Neural progenitor cell (in vitro differentiated cells): ENCODE results near the gene CLDN34. TPM values are rescaled to one million over a fixed set of nuclear protein-coding genes. Genes with fewer than 3 reads are reported as not detected.

ENCODE experiments used
- DNase-seq: peaks from one replicate; pipeline ENCODE4 v3.0.0-alpha.2; 2016; ENCODE audit warnings: low spot score
- H2AFZ ChIP-seq: fragments of 200-600 bp; sonication (generic); replicated peaks from 2 replicates; pipeline ENCODE4 v1.6.1; 2016; ENCODE audit warnings: antibody characterized with exemption
- H3F3A ChIP-seq: fragments of 200-600 bp; sonication (generic); 2 replicates; pipeline ENCODE4 v1.6.1; 2016; ENCODE audit warnings: antibody characterized with exemption, low read depth
- H3K27ac ChIP-seq: fragments of 200-600 bp; sonication (generic); 2 replicates; pipeline ENCODE4 v1.5.1; 2016; ENCODE audit warnings: mild to moderate bottlenecking
- H3K27me3 ChIP-seq: fragments of 200-600 bp; sonication (generic); 2 replicates; pipeline ENCODE4 v1.6.1; 2016; ENCODE audit warnings: mild to moderate bottlenecking, moderate library complexity
- H3K36me3 ChIP-seq: fragments of 200-600 bp; sonication (generic); 2 replicates; pipeline ENCODE4 v1.5.1; 2016
- H3K4me1 ChIP-seq: fragments of 200-600 bp; sonication (generic); 2 replicates; pipeline ENCODE4 v1.6.1; 2016; ENCODE audit warnings: mixed run types
- H3K4me2 ChIP-seq: fragments of 200-600 bp; sonication (generic); 2 replicates; pipeline ENCODE4 v1.6.1; 2016
- H3K4me3 ChIP-seq: fragments of 200-600 bp; sonication (generic); 2 replicates; pipeline ENCODE4 v1.5.1; 2016
- H3K79me2 ChIP-seq: fragments of 200-600 bp; sonication (generic); 2 replicates; pipeline ENCODE4 v1.6.1; 2016; ENCODE audit warnings: low read depth
- H3K9ac ChIP-seq: fragments of 200-600 bp; sonication (generic); 2 replicates; pipeline ENCODE4 v1.6.1; 2016
- H3K9me3 ChIP-seq: fragments of 200-600 bp; sonication (generic); 2 replicates; pipeline ENCODE4 v1.5.1; 2016; ENCODE audit warnings: low read depth
- H4K20me1 ChIP-seq: fragments of 200-600 bp; sonication (generic); 2 replicates; pipeline ENCODE4 v1.6.1; 2016; ENCODE audit warnings: low read depth
- H3K27ac Mint-ChIP-seq: 3 replicates; pipeline ENCODE4 v1.8.0; 2021; ENCODE audit warnings: mixed read lengths
- H3K27me3 Mint-ChIP-seq: 2 replicates; pipeline ENCODE4 v1.8.0; 2022; ENCODE audit warnings: low read depth, mild to moderate bottlenecking, inconsistent platforms, moderate library complexity, mixed read lengths; ENCODE audit not compliant: insufficient read depth
- H3K36me3 Mint-ChIP-seq: 3 replicates; pipeline ENCODE4 v1.8.0; 2021; ENCODE audit warnings: mixed read lengths
- H3K4me1 Mint-ChIP-seq: 3 replicates; pipeline ENCODE4 v1.8.0; 2021; ENCODE audit warnings: mixed read lengths
- H3K4me3 Mint-ChIP-seq: 3 replicates; pipeline ENCODE4 v1.8.0; 2021; ENCODE audit warnings: mild to moderate bottlenecking, moderate library complexity, mixed read lengths
- H3K9me3 Mint-ChIP-seq: 3 replicates; pipeline ENCODE4 v1.8.0; 2020; ENCODE audit warnings: mixed read lengths
- CTCF ChIP-seq: fragments of 200-600 bp; sonication (generic); IDR thresholded peaks from 2 replicates; pipeline ENCODE4 v1.5.1; 2017; ENCODE audit warnings: antibody characterized with exemption, mild to moderate bottlenecking
- EZH2 ChIP-seq: fragments of 200-600 bp; sonication (generic); IDR thresholded peaks from 2 replicates; pipeline ENCODE4 v1.6.1; 2017; ENCODE audit warnings: antibody characterized with exemption, mild to moderate bottlenecking, moderate library complexity
- EZH2phosphoT487 ChIP-seq: fragments of 200-600 bp; sonication (generic); IDR thresholded peaks from 2 replicates; pipeline ENCODE4 v1.6.1; 2017; ENCODE audit warnings: antibody characterized with exemption
- total RNA-seq: library from RNA; depleted of rRNA; stranded (reverse); fragments of >200 nt; gene quantifications from 2 replicates; pipeline ENCODE4 v1.2.3, GENCODE V29; 2015; ENCODE audit warnings: low replicate concordance

Gene CLDN34
- total RNA-seq, 1 donor from 2014 or later, result not detected

DNA sequence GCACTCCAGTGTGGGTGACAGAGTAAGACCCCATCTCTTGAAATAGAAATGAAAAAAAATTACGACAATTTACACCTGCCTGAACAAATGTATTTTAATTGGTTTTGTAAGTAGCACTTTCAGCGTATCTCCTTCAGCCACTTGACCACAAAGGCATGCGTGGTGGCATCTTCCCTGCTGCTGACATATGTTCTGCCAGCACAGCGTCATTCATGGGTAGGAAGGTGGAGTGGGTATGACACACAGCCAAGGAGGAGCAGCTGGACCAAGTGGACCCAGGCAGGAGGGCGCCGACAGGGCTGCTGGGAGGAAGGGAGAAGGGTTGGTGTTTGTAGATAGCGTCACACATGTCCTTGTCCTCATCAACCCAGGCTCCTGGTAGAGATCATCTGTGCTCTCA, 28.6 kb upstream of the CLDN34 start:
- H3F3A ChIP-seq, result no peaks in the 10 kb centered on the region
- H3K4me3 Mint-ChIP-seq, result no peak overlapping the region
- peaks cover 31% of the 10 kb centered on the region for H3K36me3 Mint-ChIP-seq

DNA sequence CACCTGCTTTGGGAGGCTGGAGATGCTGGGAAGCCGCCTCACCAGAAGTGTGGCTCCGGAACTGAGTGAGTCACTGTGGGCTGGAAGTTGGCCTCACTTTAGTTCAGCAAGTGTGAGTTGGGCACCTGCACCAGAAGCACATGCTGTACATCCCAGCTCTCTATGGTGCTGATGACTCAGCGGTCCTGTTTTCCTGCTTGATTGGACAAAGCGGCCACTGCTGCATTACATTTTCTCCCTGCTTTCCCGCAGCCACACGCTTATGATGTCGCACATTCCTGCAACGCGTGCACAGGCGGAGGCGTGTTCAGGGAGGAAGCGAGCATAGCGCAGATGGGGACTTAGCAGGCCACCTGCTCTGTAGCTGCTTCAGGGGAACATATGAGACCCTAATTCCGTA, 26.7 kb upstream of the CLDN34 start:
- H3K27ac ChIP-seq, result no peak overlapping the region
- no peak overlapping the region for H3K9ac ChIP-seq
- no peaks in the 10 kb centered on the region for H4K20me1 ChIP-seq
- peaks cover 2% of the 10 kb centered on the region for H3K9me3 Mint-ChIP-seq
- TF ChIP-seq EZH2phosphoT487 (no peak), EZH2 (no peak), CTCF (no peak)
- no peak overlapping the region for H3K4me3 ChIP-seq
- no peaks in the 10 kb centered on the region for H3F3A ChIP-seq
- H3K4me1 ChIP-seq, result no peaks in the 10 kb centered on the region
- H3K27me3 ChIP-seq, result no peaks in the 10 kb centered on the region
- H3K27ac Mint-ChIP-seq, result no peak overlapping the region
- no peaks in the 10 kb centered on the region for H3K36me3 ChIP-seq
- no peaks in the 10 kb centered on the region for H3K4me1 Mint-ChIP-seq
- H3K4me3 Mint-ChIP-seq, result no peak overlapping the region
- H3K79me2 ChIP-seq, result no peaks in the 10 kb centered on the region
- no peaks in the 10 kb centered on the region for H3K9me3 ChIP-seq
- H3K27me3 Mint-ChIP-seq, result peaks cover 5% of the 10 kb centered on the region
- H3K36me3 Mint-ChIP-seq, result peaks cover 33% of the 10 kb centered on the region
- DNase-seq, result no peak
- H3K4me2 ChIP-seq, result no peak overlapping the region
- H2AFZ ChIP-seq, result no peak overlapping the region

More for the DNA sequence above, 28.6 kb upstream of the CLDN34 start:
- no peak for TF ChIP-seq CTCF
- TF ChIP-seq EZH2phosphoT487, result no peak
- TF ChIP-seq EZH2, result no peak
- Mint-ChIP-seq H3K27me3 (peaks cover 5% of the 10 kb centered on the region), H3K9me3 (no peaks in the 10 kb centered on the region), H3K4me1 (peaks cover 10% of the 10 kb centered on the region), H3K27ac (no peak overlapping the region)
- Histone ChIP-seq H3K4me3 (no peak overlapping the region), H3K4me1 (no peaks in the 10 kb centered on the region), H3K9ac (no peak overlapping the region), H3K79me2 (no peaks in the 10 kb centered on the region), H3K27ac (no peak overlapping the region), H2AFZ (no peak overlapping the region), H3K27me3 (no peaks in the 10 kb centered on the region), H3K36me3 (no peaks in the 10 kb centered on the region), H4K20me1 (no peaks in the 10 kb centered on the region), H3K9me3 (no peaks in the 10 kb centered on the region), H3K4me2 (no peak overlapping the region)
- DNase-seq, result no peak

DNA sequence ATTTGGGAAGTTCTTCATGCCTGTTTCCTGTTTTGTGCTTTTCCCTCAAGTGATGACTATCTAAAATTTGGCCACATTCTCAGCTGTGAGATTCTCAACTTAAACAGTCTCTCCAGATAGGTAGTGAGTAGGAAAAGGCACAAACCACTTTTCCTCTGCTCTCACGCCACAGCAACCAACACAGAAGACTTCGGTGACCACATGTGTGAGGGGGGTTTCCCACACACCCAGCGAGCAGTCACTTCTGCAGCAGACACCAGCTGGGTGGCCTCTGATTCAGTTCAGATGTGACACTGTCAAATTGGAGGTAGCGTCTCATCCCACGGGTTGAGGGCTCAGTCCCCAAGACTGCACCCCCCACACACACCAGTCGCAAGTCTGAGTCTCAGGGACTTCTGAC, 25.1 kb upstream of the CLDN34 start:
- no peaks in the 10 kb centered on the region for H3K36me3 ChIP-seq
- H3K9me3 Mint-ChIP-seq, result peaks cover 4% of the 10 kb centered on the region
- H3K27me3 Mint-ChIP-seq, result peaks cover 5% of the 10 kb centered on the region
- DNase-seq, result no peak
- TF ChIP-seq EZH2, result no peak
- no peak for TF ChIP-seq CTCF
- no peak for TF ChIP-seq EZH2phosphoT487
- H3K4me3 ChIP-seq, result no peak overlapping the region
- H3K4me2 ChIP-seq, result no peak overlapping the region
- no peak overlapping the region for H2AFZ ChIP-seq
- H3K27me3 ChIP-seq, result no peaks in the 10 kb centered on the region
- H3K27ac Mint-ChIP-seq, result no peak overlapping the region
- no peaks in the 10 kb centered on the region for H3K9me3 ChIP-seq
- no peaks in the 10 kb centered on the region for H4K20me1 ChIP-seq
- no peak overlapping the region for H3K9ac ChIP-seq
- H3K79me2 ChIP-seq, result no peaks in the 10 kb centered on the region
- no peaks in the 10 kb centered on the region for H3F3A ChIP-seq
- H3K4me1 ChIP-seq, result no peaks in the 10 kb centered on the region
- H3K27ac ChIP-seq, result no peak overlapping the region
- no peaks in the 10 kb centered on the region for H3K4me1 Mint-ChIP-seq
- H3K4me3 Mint-ChIP-seq, result no peak overlapping the region
- peaks cover 34% of the 10 kb centered on the region for H3K36me3 Mint-ChIP-seq
